ENCODE data around the gene MC2R. TPM values are rescaled to one million over a fixed set of nuclear protein-coding genes. Genes with fewer than 3 reads are reported as not detected.

Gene MC2R
- polyA plus RNA-seq, 3 donors, result not detected

DNA sequence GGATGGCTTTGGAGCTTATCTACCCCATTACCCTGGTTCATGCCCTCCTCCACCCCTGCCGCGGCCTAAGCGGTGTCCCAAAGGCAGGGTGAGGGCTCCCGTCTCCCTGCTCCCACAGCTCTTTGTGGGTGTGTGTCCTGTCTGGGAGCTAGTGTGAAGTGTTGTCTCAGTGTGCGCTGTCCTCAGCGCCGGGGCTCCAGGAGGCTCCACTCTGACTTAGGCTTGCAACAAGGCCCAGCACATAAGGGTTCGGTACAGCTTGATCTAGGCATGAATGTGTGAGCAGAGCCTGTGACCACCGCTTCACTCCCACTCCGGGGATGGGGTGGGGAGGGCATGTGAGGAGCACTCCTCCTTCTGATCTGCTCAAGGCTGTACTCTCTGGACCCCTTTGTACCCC, 1.2 kb downstream of the MC2R start:
- TF ChIP-seq, protein P1, sequence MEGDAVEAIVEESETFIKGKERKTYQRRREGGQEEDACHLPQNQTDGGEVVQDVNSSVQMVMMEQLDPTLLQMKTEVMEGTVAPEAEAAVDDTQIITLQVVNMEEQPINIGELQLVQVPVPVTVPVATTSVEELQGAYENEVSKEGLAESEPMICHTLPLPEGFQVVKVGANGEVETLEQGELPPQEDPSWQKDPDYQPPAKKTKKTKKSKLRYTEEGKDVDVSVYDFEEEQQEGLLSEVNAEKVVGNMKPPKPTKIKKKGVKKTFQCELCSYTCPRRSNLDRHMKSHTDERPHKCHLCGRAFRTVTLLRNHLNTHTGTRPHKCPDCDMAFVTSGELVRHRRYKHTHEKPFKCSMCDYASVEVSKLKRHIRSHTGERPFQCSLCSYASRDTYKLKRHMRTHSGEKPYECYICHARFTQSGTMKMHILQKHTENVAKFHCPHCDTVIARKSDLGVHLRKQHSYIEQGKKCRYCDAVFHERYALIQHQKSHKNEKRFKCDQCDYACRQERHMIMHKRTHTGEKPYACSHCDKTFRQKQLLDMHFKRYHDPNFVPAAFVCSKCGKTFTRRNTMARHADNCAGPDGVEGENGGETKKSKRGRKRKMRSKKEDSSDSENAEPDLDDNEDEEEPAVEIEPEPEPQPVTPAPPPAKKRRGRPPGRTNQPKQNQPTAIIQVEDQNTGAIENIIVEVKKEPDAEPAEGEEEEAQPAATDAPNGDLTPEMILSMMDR (IDR thresholded peaks at IDR 0.05), result no peak
- no peak for DNase-seq
- H3K27ac Mint-ChIP-seq, result no peak overlapping the region
- H3K9ac ChIP-seq (ENCODE audit: insufficient read depth, low read length, poor library complexity, severe bottlenecking), result no peak overlapping the region
- peaks cover 0 to 3% (median 2%) of the 10 kb centered on the region in 7 donors for H3K9me3 Mint-ChIP-seq
- intact Hi-C loops (cut with micrococcal nuclease), result no loop called here
- H3K27ac ChIP-seq (ENCODE audit: low read depth in 1 of 2, low read length in 2 of 2), result no peak overlapping the region
- no peaks in the 10 kb centered on the region for H3K4me1 Mint-ChIP-seq
- no peaks in the 10 kb centered on the region for H3K4me1 ChIP-seq (ENCODE audit: control insufficient read depth in 1 of 2, insufficient read depth in 2 of 2, low read length in 2 of 2)
- H3K4me3 Mint-ChIP-seq, result no peak overlapping the region
- H3K36me3 ChIP-seq (replicated peaks in 1 of 2; ENCODE audit: control insufficient read depth in 1 of 2, insufficient read depth in 2 of 2, low read length in 2 of 2), result no peaks in the 10 kb centered on the region
- WGBS (ENCODE audit: insufficient coverage), result 97% methylated on average over 5 of the region's 10 CpGs
- no peak overlapping the region for H3K4me3 ChIP-seq (replicated peaks in 1 of 3; ENCODE audit: low read depth in 2 of 3, low read length in 3 of 3)
- no peaks in the 10 kb centered on the region for H3K9me3 ChIP-seq (replicated peaks in 1 of 2; ENCODE audit: control insufficient read depth in 1 of 2, insufficient read depth in 1 of 2, low read length in 2 of 2)
- H3K27me3 ChIP-seq (ENCODE audit: control insufficient read depth in 2 of 2, insufficient read depth in 2 of 2, low read length in 2 of 2), result no peaks in the 10 kb centered on the region
- no peaks in the 10 kb centered on the region for H3K79me2 ChIP-seq (ENCODE audit: insufficient read depth, low read length)
- no peak overlapping the region for H2AFZ ChIP-seq (ENCODE audit: insufficient read depth, low read depth, low read length, poor library complexity, severe bottlenecking)
- H4K20me1 ChIP-seq (ENCODE audit: insufficient read depth, low read length), result no peaks in the 10 kb centered on the region
- H3K36me3 Mint-ChIP-seq, result no peaks in the 10 kb centered on the region
- no peak overlapping the region for H3K4me2 ChIP-seq (replicated peaks; ENCODE audit: extremely low read depth, low read length, poor library complexity, severe bottlenecking)
- H3K27me3 Mint-ChIP-seq (ENCODE audit: low read depth in 3 of 3), result peaks cover 0 to 10% (median 9%) of the 10 kb centered on the region in 3 donors

DNA sequence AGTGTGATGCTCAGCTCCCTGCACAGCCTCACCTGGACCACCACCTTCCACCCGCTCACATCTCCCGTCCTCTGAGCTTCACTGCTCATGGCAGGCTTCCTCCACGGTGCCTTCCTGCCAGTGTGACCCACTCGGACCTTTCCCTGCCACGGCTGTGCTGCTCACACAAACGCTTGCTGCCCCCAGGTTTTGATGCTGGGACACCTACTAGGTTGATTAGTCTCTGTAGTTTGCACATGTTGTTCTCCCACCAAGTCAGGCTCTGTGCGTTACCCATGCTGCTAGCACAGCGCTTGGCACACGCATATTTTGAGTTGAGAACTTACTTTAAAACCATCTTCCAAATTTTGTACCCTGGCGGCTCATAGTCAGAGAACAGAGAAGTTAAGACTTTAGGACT, 2.1 kb downstream of the MC2R start:
- Mint-ChIP-seq H3K36me3 (no peaks in the 10 kb centered on the region), H3K27ac (no peak overlapping the region), H3K4me1 (no peaks in the 10 kb centered on the region), H3K9me3 (peaks cover 0 to 2% (median 0%) of the 10 kb centered on the region in 7 donors), H3K4me3 (no peak overlapping the region), H3K27me3 (ENCODE audit: low read depth in 3 of 3) (peaks cover 0 to 10% (median 9%) of the 10 kb centered on the region in 3 donors)
- no peak overlapping the region for H3K4me3 ChIP-seq (replicated peaks in 1 of 3; ENCODE audit: low read depth in 2 of 3, low read length in 3 of 3)
- H3K4me1 ChIP-seq (ENCODE audit: control insufficient read depth in 1 of 2, insufficient read depth in 2 of 2, low read length in 2 of 2), result no peaks in the 10 kb centered on the region
- DNase-seq, result no peak
- H3K27ac ChIP-seq (ENCODE audit: low read depth in 1 of 2, low read length in 2 of 2), result no peak overlapping the region
- H3K4me2 ChIP-seq (replicated peaks; ENCODE audit: extremely low read depth, low read length, poor library complexity, severe bottlenecking), result no peak overlapping the region
- H3K27me3 ChIP-seq (ENCODE audit: control insufficient read depth in 2 of 2, insufficient read depth in 2 of 2, low read length in 2 of 2), result no peaks in the 10 kb centered on the region
- H3K79me2 ChIP-seq (ENCODE audit: insufficient read depth, low read length), result no peaks in the 10 kb centered on the region
- intact Hi-C loops (cut with micrococcal nuclease), result no loop called here
- 80% methylated on average over 8 of the region's 10 CpGs for WGBS (ENCODE audit: insufficient coverage)
- no peaks in the 10 kb centered on the region for H3K36me3 ChIP-seq (replicated peaks in 1 of 2; ENCODE audit: control insufficient read depth in 1 of 2, insufficient read depth in 2 of 2, low read length in 2 of 2)
- H4K20me1 ChIP-seq (ENCODE audit: insufficient read depth, low read length), result no peaks in the 10 kb centered on the region
- H3K9ac ChIP-seq (ENCODE audit: insufficient read depth, low read length, poor library complexity, severe bottlenecking), result no peak overlapping the region
- no peak overlapping the region for H2AFZ ChIP-seq (ENCODE audit: insufficient read depth, low read depth, low read length, poor library complexity, severe bottlenecking)
- no peaks in the 10 kb centered on the region for H3K9me3 ChIP-seq (replicated peaks in 1 of 2; ENCODE audit: control insufficient read depth in 1 of 2, insufficient read depth in 1 of 2, low read length in 2 of 2)
- TF ChIP-seq, protein P1 (IDR thresholded peaks at IDR 0.05), result no peak
